NCI-H748 treated with DMSO at 0.1 percent for 48 hours (cell line): ENCODE data around the gene ARHGAP45.

ENCODE experiments used
- DNase-seq: peaks from one replicate; lab custom pipeline; 2025; lab: John Stamatoyannopoulos, UW

The ARHGAP45 gene

DNA sequence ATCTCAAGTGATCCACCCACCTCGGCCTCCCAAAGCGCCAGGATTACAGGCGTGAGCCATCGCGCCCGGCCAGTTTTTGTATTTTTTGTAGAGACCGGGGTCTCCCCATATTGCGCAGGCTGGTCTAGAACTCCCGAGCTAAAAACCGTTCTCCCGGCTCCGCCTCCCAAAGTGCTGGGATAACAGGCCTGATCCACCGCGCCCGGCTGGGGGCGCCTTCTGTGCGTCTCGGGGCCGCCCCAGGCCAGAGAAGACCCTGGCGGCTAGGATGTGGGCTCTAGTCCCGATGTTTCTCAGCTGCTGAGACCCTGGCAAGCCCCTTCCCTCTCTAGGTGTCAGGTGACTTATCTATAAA is 3.6 kb downstream of the ARHGAP45 start:
- DNase-seq: no peak

DNA sequence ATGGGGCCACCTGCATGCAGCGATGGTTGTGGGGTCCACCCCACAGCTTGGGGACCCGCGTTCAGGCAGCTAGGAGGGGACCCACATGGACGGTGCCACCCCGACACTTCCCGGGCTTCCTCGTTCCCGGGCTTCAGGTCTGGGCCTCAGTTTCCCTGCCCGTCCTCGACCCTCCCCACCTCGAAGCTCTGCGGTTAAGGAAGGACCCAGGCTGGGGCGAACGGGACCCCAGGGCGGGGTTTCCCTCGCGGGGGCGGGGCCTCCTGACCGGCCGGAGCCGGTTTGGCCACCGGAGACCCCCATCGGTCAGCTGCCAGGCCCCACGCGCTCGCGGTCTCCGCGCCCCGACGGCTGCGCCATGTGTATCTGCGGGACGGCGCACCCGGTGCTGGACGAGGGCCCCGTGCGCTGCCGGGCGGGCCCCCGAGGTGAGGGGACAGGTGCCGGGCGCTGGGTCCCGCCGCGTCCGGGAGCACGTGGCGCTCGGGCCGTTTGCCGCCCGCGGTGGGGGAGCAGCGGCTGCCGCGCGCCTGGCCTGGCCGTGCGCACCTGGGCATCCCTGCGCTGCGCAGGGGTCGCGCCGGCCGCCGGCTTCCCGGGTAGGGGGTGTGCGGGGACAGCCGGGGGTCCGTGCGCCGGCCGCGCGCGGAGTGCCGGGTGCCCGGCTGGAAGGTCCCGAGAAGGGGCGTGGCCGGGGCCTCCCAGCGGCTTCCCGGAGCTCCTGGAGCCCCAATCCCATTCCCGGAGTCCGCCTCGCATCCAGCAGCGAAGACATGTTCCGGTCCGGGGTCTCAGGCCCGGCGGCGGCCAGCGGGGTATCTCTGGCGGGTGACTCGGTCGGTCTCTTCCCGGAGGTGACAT is 4.2 kb downstream of the ARHGAP45 start:
- DNase-seq: no peak

DNA sequence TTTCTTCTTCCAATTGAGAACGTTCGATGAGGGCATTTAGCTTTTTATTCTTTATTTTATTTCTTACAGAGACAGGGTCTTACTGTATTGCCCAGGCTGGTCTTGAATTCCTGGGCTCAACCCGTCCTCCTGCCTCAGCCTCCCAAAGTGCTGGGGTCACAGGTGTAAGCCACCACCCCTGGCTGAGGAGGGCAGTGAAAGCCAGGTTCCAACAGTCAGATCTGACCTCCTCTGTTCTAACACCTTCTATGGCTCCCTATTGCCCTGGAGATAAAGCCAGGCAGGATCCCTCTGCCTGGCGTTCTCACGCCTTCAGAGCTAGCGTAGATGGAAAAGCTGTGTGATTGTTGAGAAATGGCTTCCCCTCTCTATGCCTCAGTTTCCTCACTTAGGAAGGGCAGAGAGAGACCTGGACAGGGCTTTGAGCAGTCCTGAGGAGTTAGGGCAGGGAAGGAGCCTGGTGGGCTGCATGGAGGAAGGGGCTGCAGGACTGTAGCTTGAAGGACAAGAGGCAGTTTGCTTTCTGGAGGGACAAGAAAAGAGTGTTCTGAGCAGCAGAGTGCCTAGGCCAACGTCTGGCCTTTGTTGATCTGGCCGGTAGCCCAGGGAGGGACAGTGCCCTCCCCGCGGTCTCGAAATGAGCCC is 5.5 kb downstream of the ARHGAP45 start:
- no peak for DNase-seq

GRCh38 chr19:1073063-1073955 is 6.3 kb downstream of the ARHGAP45 start:
- no peak for DNase-seq

GRCh38 chr19:1073956-1074517 is 7.1 kb downstream of the ARHGAP45 start:
- no peak for DNase-seq

DNA sequence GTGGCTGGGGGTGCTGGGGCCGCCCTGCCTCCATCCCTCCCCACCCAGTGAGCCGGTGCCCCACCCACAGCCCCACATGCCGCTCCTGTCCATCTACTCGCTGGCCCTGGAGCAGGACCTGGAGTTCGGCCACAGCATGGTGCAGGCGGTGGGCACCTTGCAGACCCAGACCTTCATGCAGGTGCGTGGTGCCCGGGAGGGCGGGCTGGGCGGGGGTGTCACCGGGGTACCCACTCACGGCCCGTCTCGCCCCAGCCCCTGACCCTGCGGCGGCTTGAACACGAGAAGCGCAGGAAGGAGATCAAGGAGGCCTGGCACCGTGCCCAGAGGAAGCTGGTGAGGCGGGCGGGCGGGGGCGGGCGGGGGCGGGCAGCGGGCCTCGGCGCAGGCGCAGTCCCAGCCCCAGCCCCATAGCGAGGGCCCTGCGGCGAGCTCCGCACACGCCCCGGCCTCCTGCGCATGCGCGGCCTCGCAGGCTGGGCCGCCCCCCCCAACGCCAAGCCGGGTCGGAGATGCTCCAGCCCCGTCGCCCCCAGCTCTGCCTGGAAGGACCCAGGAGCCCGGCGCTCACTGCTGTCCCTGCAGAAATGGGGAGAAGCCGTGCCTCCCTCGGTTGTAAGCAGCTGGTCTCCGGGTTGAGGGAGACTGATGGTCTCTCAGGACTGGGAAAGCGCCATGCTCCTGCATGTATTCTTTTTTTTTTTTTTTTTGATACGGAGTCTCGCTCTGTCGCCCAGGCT is 7.7 kb downstream of the ARHGAP45 start:
- peak; percentile 61 for DNase-seq

GRCh38 chr19:1076046-1076386 is 9.0 kb downstream of the ARHGAP45 start:
- DNase-seq: no peak

- no peak for DNase-seq
Measured at GRCh38 chr19:1076951-1077350, 10.0 kb downstream of the ARHGAP45 start.

DNA sequence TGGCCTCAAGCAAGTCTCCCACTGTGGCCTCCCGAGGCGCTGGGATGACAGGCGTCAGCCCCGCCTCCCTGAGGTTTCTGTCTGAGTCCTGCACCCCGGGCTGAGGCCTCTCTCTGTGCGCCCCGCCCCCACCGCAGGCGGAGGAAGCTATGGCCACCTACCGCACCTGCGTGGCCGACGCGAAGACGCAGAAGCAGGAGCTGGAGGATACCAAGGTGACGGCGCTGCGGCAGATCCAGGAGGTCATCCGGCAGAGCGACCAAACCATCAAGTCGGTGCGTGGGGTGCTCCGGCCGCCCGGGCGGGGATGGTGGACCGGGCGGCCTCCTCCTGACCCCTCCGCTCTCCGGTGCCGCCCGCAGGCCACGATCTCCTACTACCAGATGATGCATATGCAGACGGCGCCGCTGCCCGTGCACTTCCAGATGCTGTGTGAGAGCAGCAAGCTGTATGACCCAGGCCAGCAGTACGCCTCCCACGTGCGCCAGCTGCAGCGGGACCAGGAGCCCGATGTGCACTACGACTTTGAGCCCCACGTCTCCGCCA is 12.7 kb downstream of the ARHGAP45 start:
- DNase-seq: no peak

GRCh38 chr19:1080360-1081161 is 13.6 kb downstream of the ARHGAP45 start:
- DNase-seq: no peak

- DNase-seq: no peak
Measured at GRCh38 chr19:1081301-1082164, 14.6 kb downstream of the ARHGAP45 start.

GRCh38 chr19:1082165-1082927 is 15.4 kb downstream of the ARHGAP45 start:
- DNase-seq: peak; percentile 90

DNA sequence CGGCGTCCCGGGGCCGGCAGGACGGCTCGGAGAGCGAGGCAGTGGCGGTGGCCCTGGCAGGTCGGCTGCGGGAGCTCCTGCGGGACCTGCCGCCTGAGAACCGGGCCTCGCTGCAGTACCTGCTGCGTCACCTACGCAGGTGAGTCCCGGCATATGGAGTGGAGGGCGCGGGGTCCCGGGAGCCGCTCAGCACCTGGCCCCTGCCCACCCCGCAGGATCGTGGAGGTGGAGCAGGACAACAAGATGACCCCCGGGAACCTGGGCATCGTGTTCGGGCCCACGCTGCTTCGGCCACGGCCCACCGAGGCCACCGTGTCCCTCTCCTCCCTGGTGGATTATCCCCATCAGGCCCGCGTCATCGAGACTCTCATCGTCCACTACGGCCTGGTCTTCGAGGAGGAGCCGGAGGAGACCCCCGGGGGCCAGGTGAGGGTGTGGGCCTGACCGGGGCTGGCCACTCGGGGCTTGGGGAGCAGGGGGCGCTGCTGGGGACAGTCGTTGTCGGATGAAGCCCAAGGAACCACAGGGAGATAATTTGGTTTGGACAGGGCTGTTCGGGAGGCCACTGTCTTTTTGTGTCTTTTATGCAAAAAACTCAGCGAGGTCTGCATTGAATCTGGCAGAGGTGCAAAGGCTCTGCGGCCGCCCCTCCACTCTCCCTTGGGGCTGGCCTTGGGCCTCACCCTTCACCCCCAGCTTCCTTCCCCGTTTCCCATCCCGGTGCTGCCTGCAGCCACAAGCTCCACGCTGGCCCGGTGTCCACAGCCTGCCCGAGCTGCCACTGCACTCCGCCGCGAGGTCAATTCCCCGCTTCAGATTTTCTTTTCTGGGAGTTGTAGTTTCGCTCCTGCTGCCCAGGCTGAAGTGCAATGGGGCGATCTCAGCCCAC is 16.2 kb downstream of the ARHGAP45 start:
- no peak for DNase-seq

DNA sequence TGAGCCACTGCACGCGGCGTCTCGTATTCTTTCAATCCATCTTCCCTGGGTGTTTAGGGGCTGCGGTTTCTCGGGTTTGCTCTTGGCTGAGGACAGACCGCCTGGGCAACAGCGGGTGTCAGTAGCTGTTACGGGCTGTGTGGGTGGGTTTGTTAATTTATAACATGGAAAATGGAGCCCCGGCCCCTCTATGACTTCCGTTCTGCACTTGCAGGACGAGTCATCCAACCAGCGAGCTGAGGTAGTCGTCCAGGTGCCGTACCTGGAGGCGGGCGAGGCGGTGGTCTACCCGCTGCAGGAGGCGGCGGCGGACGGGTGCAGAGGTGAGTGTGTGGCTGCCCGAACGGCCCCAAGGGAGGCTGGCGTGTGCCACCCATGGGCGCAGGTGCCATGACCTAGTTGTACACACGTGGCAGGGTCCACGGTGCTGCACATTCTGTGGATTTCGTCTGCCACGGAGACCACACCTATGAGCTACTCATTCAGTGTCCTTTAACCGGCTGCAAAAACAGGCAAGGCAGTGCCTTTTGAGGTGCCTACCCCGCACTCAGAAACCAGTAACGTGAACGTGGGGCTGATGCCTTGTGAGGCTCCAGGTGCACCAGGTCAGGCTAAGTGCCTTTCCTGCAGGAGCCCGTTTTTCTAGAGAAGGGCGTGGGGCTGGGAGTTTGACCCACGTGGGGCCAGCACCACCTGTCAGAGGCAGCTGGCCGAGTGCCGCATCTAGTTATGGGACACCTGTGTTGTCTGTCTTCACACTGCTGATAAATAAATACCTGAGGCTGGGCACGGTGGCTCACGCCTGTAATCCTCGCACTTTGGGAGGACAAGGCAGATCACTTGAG is 17.3 kb downstream of the ARHGAP45 start:
- no peak for DNase-seq

GRCh38 chr19:1085053-1085658 is 18.2 kb downstream of the ARHGAP45 start:
- DNase-seq: no peak

- no peak for DNase-seq
Measured at GRCh38 chr19:1085676-1086442, 18.9 kb downstream of the ARHGAP45 start.
